H9 (cell line): Measurements from ENCODE around the gene LGALS4. TPM values are rescaled to one million over a fixed set of nuclear protein-coding genes. Genes with fewer than 3 reads are reported as not detected.
"Not testable (repeated sequence)": the region's sequence is repeated elsewhere in the genome, so short reads cannot be mapped to it uniquely, and the experiment has no call there.

Experiments
- DNase-seq: peaks from one replicate; pipeline ENCODE4 v3.0.0-alpha.2; 2017
- H2AFZ ChIP-seq: one replicate; pipeline ENCODE4 v1.6.1; 2013; ENCODE audit warnings: mild to moderate bottlenecking, low read length, control low read depth, moderate library complexity
- H2AK5ac ChIP-seq: 2 replicates; pipeline ENCODE4 v1.6.1; 2013; ENCODE audit warnings: low read length, control low read depth, mixed read lengths; ENCODE audit not compliant: insufficient read length
- H2BK120ac ChIP-seq: one replicate; pipeline ENCODE4 v1.6.1; 2013; ENCODE audit warnings: low read depth, mild to moderate bottlenecking, low read length, control low read depth, inconsistent platforms; ENCODE audit not compliant: poor library complexity, severe bottlenecking
- H2BK12ac ChIP-seq: 2 replicates; pipeline ENCODE4 v1.6.1; 2013; ENCODE audit warnings: low read length, control low read depth, mixed read lengths, low read depth; ENCODE audit not compliant: insufficient read length
- H2BK15ac ChIP-seq: 2 replicates; pipeline ENCODE4 v1.6.1; 2013; ENCODE audit warnings: low read depth, low read length, control low read depth
- H2BK20ac ChIP-seq: one replicate; pipeline ENCODE4 v1.6.1; 2013; ENCODE audit warnings: low read depth, mild to moderate bottlenecking, low read length, control low read depth, inconsistent platforms; ENCODE audit not compliant: poor library complexity, severe bottlenecking
- H2BK5ac ChIP-seq: 2 replicates; pipeline ENCODE4 v1.6.1; 2013; ENCODE audit warnings: low read length, control low read depth, mixed read lengths; ENCODE audit not compliant: insufficient read length
- H3K14ac ChIP-seq: 2 replicates; pipeline ENCODE4 v1.6.1; 2013; ENCODE audit warnings: low read length, control low read depth; ENCODE audit not compliant: insufficient read depth
- H3K18ac ChIP-seq: 2 replicates; pipeline ENCODE4 v1.6.1; 2013; ENCODE audit warnings: low read depth, mild to moderate bottlenecking, mixed read lengths, low read length, control low read depth; ENCODE audit not compliant: insufficient read length
- H3K23ac ChIP-seq: 2 replicates; pipeline ENCODE4 v1.6.1; 2013; ENCODE audit warnings: low read length, control low read depth, mixed read lengths, low read depth; ENCODE audit not compliant: insufficient read length
- H3K23me2 ChIP-seq: 2 replicates; pipeline ENCODE4 v1.6.1; 2013; ENCODE audit warnings: low read depth, mild to moderate bottlenecking, mixed read lengths, low read length, control low read depth; ENCODE audit not compliant: insufficient read length, poor library complexity, severe bottlenecking
- H3K27ac ChIP-seq: 2 replicates; pipeline ENCODE4 v1.5.1; 2013; ENCODE audit warnings: low read length, control low read depth, mixed read lengths, low read depth; ENCODE audit not compliant: insufficient read length
- H3K27me3 ChIP-seq: 2 replicates; pipeline ENCODE4 v1.6.1; 2013; ENCODE audit warnings: low read length, control low read depth, inconsistent platforms; ENCODE audit not compliant: insufficient read depth
- H3K4ac ChIP-seq: 2 replicates; pipeline ENCODE4 v1.6.1; 2013; ENCODE audit warnings: low read depth, mild to moderate bottlenecking, control low read depth, inconsistent platforms, low read length, moderate library complexity
- H3K4me1 ChIP-seq: 2 replicates; pipeline ENCODE4 v1.6.1; 2013; ENCODE audit warnings: low read length, control low read depth, inconsistent platforms; ENCODE audit not compliant: insufficient read depth
- H3K4me2 ChIP-seq: 2 replicates; pipeline ENCODE4 v1.6.1; 2013; ENCODE audit warnings: low read length, control low read depth, mixed read lengths; ENCODE audit not compliant: insufficient read length, insufficient read depth
- H3K56ac ChIP-seq: 2 replicates; pipeline ENCODE4 v1.6.1; 2013; ENCODE audit warnings: low read depth, mild to moderate bottlenecking, mixed read lengths, low read length, control low read depth; ENCODE audit not compliant: insufficient read length
- H3K79me1 ChIP-seq: 2 replicates; pipeline ENCODE4 v1.6.1; 2013; ENCODE audit warnings: low read depth, mild to moderate bottlenecking, moderate library complexity, low read length, control low read depth, inconsistent platforms; ENCODE audit not compliant: insufficient read depth, poor library complexity, severe bottlenecking
- H3K79me2 ChIP-seq: 2 replicates; pipeline ENCODE4 v1.6.1; 2013; ENCODE audit warnings: low read length, control low read depth, inconsistent platforms; ENCODE audit not compliant: insufficient read depth
- H3K9ac ChIP-seq: 2 replicates; pipeline ENCODE4 v1.6.1; 2013; ENCODE audit warnings: low read length, control low read depth, mixed read lengths; ENCODE audit not compliant: insufficient read length; ENCODE audit errors: extremely low read depth
- H3K9me3 ChIP-seq: one replicate; pipeline ENCODE4 v1.6.1; 2013; ENCODE audit warnings: low read depth, low read length, inconsistent platforms; ENCODE audit not compliant: control insufficient read depth
- H3T11ph ChIP-seq: one replicate; pipeline ENCODE4 v1.6.1; 2013; ENCODE audit warnings: mild to moderate bottlenecking, low read length, control low read depth, inconsistent platforms
- H4K20me1 ChIP-seq: one replicate; pipeline ENCODE4 v1.6.1; 2013; ENCODE audit not compliant: control insufficient read depth, insufficient read length, insufficient read depth
- H4K5ac ChIP-seq: 2 replicates; pipeline ENCODE4 v1.6.1; 2013; ENCODE audit warnings: low read depth, mild to moderate bottlenecking, mixed read lengths, low read length, control low read depth; ENCODE audit not compliant: insufficient read length
- H4K8ac ChIP-seq: replicated peaks from 2 replicates; pipeline ENCODE4 v1.6.1; 2013; ENCODE audit warnings: low read length, control low read depth, mixed read lengths, low read depth; ENCODE audit not compliant: insufficient read length
- H4K91ac ChIP-seq: 2 replicates; pipeline ENCODE4 v1.6.1; 2013; ENCODE audit warnings: low read depth, mild to moderate bottlenecking, moderate library complexity, mixed read lengths, low read length, control low read depth; ENCODE audit not compliant: insufficient read length
- H3K27ac Mint-ChIP-seq, 3 experiments: 2 replicates in 2 of 3; 3 replicates in 1 of 3; pipeline ENCODE4 v1.8.0; 2020 to 2021; ENCODE audit warnings: mixed read lengths in 3 of 3, mild to moderate bottlenecking in 1 of 3, moderate library complexity in 1 of 3
- H3K27me3 Mint-ChIP-seq: 2 replicates; pipeline ENCODE4 v1.8.0; 2021; ENCODE audit warnings: low read depth, mild to moderate bottlenecking, moderate library complexity, mixed read lengths
- H3K36me3 Mint-ChIP-seq, 3 experiments: 2 replicates in 2 of 3; 3 replicates in 1 of 3; pipeline ENCODE4 v1.8.0; 2020 to 2021; ENCODE audit warnings: low read depth in 3 of 3, mixed read lengths in 3 of 3; ENCODE audit not compliant: insufficient read depth in 1 of 3
- H3K4me1 Mint-ChIP-seq, 2 experiments: 2 replicates each; pipeline ENCODE4 v1.8.0; 2020; ENCODE audit warnings: mixed read lengths in 2 of 2
- H3K4me3 Mint-ChIP-seq, 2 experiments: 2 replicates in 1 of 2; 3 replicates in 1 of 2; pipeline ENCODE4 v1.8.0; 2020 to 2021; ENCODE audit warnings: mild to moderate bottlenecking in 2 of 2, mixed read lengths in 2 of 2, moderate library complexity in 1 of 2
- H3K9me3 Mint-ChIP-seq, 2 experiments: 2 replicates in 1 of 2; 3 replicates in 1 of 2; pipeline ENCODE4 v1.8.0; 2020; ENCODE audit warnings: mild to moderate bottlenecking in 2 of 2, mixed read lengths in 2 of 2, moderate library complexity in 1 of 2
- WGBS: extraction: QIAGEN DNeasy Blood & Tissue Kit; methylation state at CpG from one replicate; pipeline ENCODE4 v1.1.7; 2013; ENCODE audit warnings: missing lambda C conversion rate, low lambda C conversion rate, mixed read lengths; ENCODE audit not compliant: insufficient read length; ENCODE audit errors: extremely low coverage; 5-methylcytosine and 5-hydroxymethylcytosine counted together
- total RNA-seq: library from RNA; stranded (reverse); gene quantifications from 2 replicates; pipeline ENCODE4 v1.2.1, GENCODE V29; 2021
- TF ChIP-seq, protein P1 (sequence below): fragments of 200-600 bp; sonication (generic); conservative IDR thresholded peaks from 3 replicates; pipeline ENCODE4 v1.8.0; 2021; ENCODE audit warnings: antibody characterized with exemption, mild to moderate bottlenecking

The LGALS4 gene
- total RNA-seq, 1 experiment from 2014 or later: 0.68 TPM

DNA sequence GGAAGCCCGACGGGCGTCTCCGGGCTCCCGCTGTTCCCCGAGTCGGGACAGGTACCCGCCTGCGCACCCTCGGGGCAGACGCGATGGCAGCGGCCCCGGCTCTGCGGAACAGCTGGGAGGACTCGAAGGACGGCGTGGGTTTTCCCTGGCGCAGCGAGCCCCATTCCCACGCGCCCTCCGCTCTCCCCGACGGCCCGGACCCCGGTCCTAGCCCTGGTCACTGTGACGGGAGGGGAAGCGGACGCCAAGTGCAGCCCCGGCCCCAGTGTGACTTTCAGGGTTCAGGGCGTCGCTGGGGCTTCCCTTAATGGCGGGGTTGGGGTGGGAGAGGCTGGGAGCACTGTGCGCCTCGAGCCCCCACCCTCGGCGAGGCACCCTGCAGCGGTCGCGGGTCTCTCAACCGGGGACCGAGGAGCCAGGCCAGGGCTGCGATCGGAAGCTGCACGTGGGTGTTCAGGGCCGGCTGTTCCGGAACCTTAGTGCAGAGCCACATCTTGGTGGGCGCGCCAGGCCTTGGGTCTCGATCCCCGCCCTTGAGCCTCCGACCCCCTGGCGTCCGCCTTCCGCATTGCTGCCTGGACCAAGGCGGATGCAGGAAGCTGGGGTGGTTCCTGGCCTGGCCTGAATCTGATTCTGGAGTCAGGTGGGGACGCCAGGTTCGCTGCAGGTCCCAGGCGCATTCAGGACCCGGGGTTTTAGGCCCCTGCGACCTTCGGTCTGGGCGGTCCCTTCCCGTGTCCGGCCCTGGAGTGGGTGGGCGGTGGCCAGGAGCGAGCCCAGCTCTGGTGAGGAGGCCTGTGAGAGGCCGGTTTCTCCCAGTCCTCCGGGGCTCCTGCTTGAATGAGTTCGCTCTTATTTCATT is 20.3 kb downstream of the LGALS4 start:
- Histone ChIP-seq H3K56ac (no peak overlapping the region), H3K23me2 (no peaks in the 10 kb centered on the region), H2AK5ac (no peak overlapping the region), H3K79me2 (no peaks in the 10 kb centered on the region), H2BK20ac (no peak overlapping the region), H3K14ac (no peak overlapping the region), H3K9ac (no peak overlapping the region), H4K91ac (no peak overlapping the region), H4K5ac (no peak overlapping the region), H3K23ac (no peak overlapping the region), H4K20me1 (no peaks in the 10 kb centered on the region), H3K4me2 (no peak overlapping the region), H2AFZ (no peak overlapping the region), H2BK12ac (no peak overlapping the region), H2BK5ac (no peak overlapping the region), H2BK15ac (no peak overlapping the region), H3K27me3 (no peaks in the 10 kb centered on the region), H3K9me3 (no peaks in the 10 kb centered on the region), H2BK120ac (no peak overlapping the region), H4K8ac (no peak overlapping the region), H3K4ac (no peak overlapping the region), H3T11ph (no peak overlapping the region), H3K18ac (no peak overlapping the region), H3K27ac (no peak overlapping the region), H3K79me1 (no peaks in the 10 kb centered on the region), H3K4me1 (0 out of 2 replicates have a peak, but pooled peaks cover 3% of the 10 kb centered on the region)
- Mint-ChIP-seq H3K4me3 (peak overlapping the region in 1 of 2 experiments; percentile 10; a peak in 2 of 5 replicates), H3K4me1 (peaks cover 9 to 11% of the 10 kb centered on the region in 2 experiments), H3K27me3 (peaks cover 2% of the 10 kb centered on the region; the same call in 1 of the 2 replicates), H3K9me3 (peaks cover 0 to 5% of the 10 kb centered on the region in 2 experiments; a peak in 3 of 5 replicates), H3K36me3 (no peaks in the 10 kb centered on the region), H3K27ac (no peak overlapping the region)
- DNase-seq: peak; percentile 77
- no CpG with 5 or more reads among the region's 71 CpGs for WGBS
- TF ChIP-seq, protein P1, sequence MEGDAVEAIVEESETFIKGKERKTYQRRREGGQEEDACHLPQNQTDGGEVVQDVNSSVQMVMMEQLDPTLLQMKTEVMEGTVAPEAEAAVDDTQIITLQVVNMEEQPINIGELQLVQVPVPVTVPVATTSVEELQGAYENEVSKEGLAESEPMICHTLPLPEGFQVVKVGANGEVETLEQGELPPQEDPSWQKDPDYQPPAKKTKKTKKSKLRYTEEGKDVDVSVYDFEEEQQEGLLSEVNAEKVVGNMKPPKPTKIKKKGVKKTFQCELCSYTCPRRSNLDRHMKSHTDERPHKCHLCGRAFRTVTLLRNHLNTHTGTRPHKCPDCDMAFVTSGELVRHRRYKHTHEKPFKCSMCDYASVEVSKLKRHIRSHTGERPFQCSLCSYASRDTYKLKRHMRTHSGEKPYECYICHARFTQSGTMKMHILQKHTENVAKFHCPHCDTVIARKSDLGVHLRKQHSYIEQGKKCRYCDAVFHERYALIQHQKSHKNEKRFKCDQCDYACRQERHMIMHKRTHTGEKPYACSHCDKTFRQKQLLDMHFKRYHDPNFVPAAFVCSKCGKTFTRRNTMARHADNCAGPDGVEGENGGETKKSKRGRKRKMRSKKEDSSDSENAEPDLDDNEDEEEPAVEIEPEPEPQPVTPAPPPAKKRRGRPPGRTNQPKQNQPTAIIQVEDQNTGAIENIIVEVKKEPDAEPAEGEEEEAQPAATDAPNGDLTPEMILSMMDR: peak; percentile 39; the same call in 2 of the 3 replicates

DNA sequence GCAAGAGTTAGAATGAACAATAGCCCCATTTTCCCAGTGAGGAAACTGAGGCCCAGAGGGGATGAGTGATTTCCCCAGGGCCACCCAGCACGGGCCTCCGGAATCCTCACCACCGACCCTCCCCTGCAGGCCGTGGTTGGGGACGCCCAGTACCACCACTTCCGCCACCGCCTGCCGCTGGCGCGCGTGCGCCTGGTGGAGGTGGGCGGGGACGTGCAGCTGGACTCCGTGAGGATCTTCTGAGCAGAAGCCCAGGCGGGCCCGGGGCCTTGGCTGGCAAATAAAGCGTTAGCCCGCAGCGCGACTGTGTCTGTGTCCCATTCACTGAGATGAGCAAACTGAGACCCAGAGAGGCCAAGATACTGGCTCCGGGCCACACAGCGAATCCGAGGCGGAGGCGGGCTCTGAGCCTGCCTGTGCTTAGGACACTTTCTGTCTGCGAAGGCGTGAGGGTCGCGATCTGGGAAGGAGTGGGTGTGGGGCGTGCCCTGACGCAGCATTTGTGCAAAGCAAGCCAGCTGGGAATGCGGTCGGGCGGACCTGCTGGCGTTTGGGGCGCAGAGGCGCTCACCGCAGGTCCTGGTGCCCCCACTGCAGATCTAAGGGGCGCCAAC is 21.2 kb downstream of the LGALS4 start:
- not testable (repeated sequence) for H3K18ac ChIP-seq, H2AFZ ChIP-seq, H3K14ac ChIP-seq, H2BK12ac ChIP-seq, H4K91ac ChIP-seq, H4K8ac ChIP-seq, H3K27me3 Mint-ChIP-seq, H3K23ac ChIP-seq, H2BK120ac ChIP-seq, H3K36me3 Mint-ChIP-seq, H2BK20ac ChIP-seq, H3K27me3 ChIP-seq, H3K4ac ChIP-seq, H3K4me1 Mint-ChIP-seq, H3K27ac ChIP-seq, H3K56ac ChIP-seq, H4K20me1 ChIP-seq, H3K23me2 ChIP-seq, DNase-seq, H3K9ac ChIP-seq, H2BK15ac ChIP-seq, H3K9me3 ChIP-seq, H4K5ac ChIP-seq, H3K4me2 ChIP-seq, H3K27ac Mint-ChIP-seq, H3K4me3 Mint-ChIP-seq, H3K79me2 ChIP-seq, H3T11ph ChIP-seq, H3K79me1 ChIP-seq, H2BK5ac ChIP-seq, H2AK5ac ChIP-seq, H3K4me1 ChIP-seq, H3K9me3 Mint-ChIP-seq
- no CpG with 5 or more reads among the region's 40 CpGs for WGBS
